HG03378 (cell line): Measurements from ENCODE around the gene IRAK1.
"Not testable (repeated sequence)": the region's sequence is repeated elsewhere in the genome, so short reads cannot be mapped to it uniquely, and the experiment has no call there.

Source experiments
- ATAC-seq: cut with Tn5 transposase; IDR thresholded peaks from one replicate; pipeline ENCODE4 v1.9.1; 2021; ENCODE audit warnings: mild to moderate bottlenecking, moderate library complexity; ENCODE audit not compliant: unreplicated experiment

Gene IRAK1

GRCh38 chrX:154002215-154002719, 17.4 kb downstream of the IRAK1 start:
- ATAC-seq = no peak

- ATAC-seq = no peak
Observed at GRCh38 chrX:154000051-154000450, 19.7 kb downstream of the IRAK1 start.

GRCh38 chrX:153999359-154000037, 20.2 kb downstream of the IRAK1 start:
- no peak for ATAC-seq

- ATAC-seq = no peak
Observed at GRCh38 chrX:153995504-153995903, 24.2 kb downstream of the IRAK1 start.

GRCh38 chrX:153994398-153994797, 25.3 kb downstream of the IRAK1 start:
- ATAC-seq = not testable (repeated sequence)

GRCh38 chrX:153993978-153994377, 25.7 kb downstream of the IRAK1 start:
- no peak for ATAC-seq

GRCh38 chrX:153993079-153993478, 26.6 kb downstream of the IRAK1 start:
- no peak for ATAC-seq

GRCh38 chrX:153992180-153992579, 27.5 kb downstream of the IRAK1 start:
- no peak for ATAC-seq

GRCh38 chrX:153991013-153991580, 28.6 kb downstream of the IRAK1 start:
- ATAC-seq = no peak

- ATAC-seq = no peak
Observed at GRCh38 chrX:153989973-153990655, 29.6 kb downstream of the IRAK1 start.

GRCh38 chrX:153988493-153988892, 31.2 kb downstream of the IRAK1 start:
- no peak for ATAC-seq

GRCh38 chrX:153984351-153985178, 35.1 kb downstream of the IRAK1 start:
- no peak for ATAC-seq

GRCh38 chrX:153983321-153983801, 36.3 kb downstream of the IRAK1 start:
- ATAC-seq = no peak

- no peak for ATAC-seq
Observed at GRCh38 chrX:153981771-153982533, 37.8 kb downstream of the IRAK1 start.

- ATAC-seq = no peak
Observed at GRCh38 chrX:153981231-153981630, 38.5 kb downstream of the IRAK1 start.

GRCh38 chrX:153980394-153980793, 39.3 kb downstream of the IRAK1 start:
- not testable (repeated sequence) for ATAC-seq

- no peak for ATAC-seq
Observed at GRCh38 chrX:153974726-153975286, 44.9 kb downstream of the IRAK1 start.

GRCh38 chrX:153974003-153974725, 45.5 kb downstream of the IRAK1 start:
- no peak for ATAC-seq
